ENCODE measurements around the gene KCNG2. TPM values are rescaled to one million over a fixed set of nuclear protein-coding genes. Genes with fewer than 3 reads are reported as not detected.

KCNG2 gene
- total and polyA plus RNA-seq, 2 experiments from 2014 or later = 0.13 to 0.52 TPM

DNA sequence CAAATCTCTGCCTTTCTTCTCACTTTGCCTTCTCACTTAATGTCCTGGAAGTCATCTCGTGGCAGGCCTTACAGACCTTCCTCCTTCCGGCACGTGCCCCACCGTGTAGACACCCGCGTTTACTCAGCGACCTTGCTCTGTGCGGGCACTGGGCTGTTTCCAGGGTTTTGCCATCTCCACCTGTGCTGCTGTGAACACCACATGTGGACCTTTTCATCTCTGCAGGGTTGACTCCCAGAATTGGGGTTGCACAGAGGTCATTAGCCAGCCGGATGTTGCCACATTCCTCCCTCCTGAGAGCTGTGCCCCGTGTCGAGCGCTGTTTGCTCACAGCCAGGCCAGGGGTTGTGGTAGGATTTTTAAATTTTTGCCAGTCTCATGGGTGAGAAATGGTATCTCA is 25.4 kb downstream of the KCNG2 start:
- Histone ChIP-seq H4K20me1 (replicated peaks; ENCODE audit: insufficient read depth) (no peaks in the 10 kb centered on the region), H3K4me3 (no peak overlapping the region), H3K36me3 (ENCODE audit: insufficient read depth) (no peaks in the 10 kb centered on the region), H3K9me2 (ENCODE audit: insufficient read depth) (no peaks in the 10 kb centered on the region), H3K27ac (ENCODE audit: low read depth) (no peak overlapping the region), H3F3A (replicated peaks; ENCODE audit: low read depth) (no peaks in the 10 kb centered on the region), H2AFZ (no peak overlapping the region), H3K79me2 (replicated peaks; ENCODE audit: insufficient read depth) (no peaks in the 10 kb centered on the region), H3K27me3 (ENCODE audit: insufficient read depth) (no peaks in the 10 kb centered on the region), H3K4me2 (no peak overlapping the region), H3K4me1 (ENCODE audit: insufficient read depth) (no peaks in the 10 kb centered on the region)
- ATAC-seq (no peak), DNase-seq (ENCODE audit: low spot score) (no peak)
- Mint-ChIP-seq H3K27me3 (ENCODE audit: insufficient read depth, low read depth, poor library complexity) (no peaks in the 10 kb centered on the region), H3K36me3 (ENCODE audit: low read depth) (no peaks in the 10 kb centered on the region), H3K4me3 (no peak overlapping the region), H3K27ac (no peak overlapping the region), H3K9me3 (no peaks in the 10 kb centered on the region), H3K4me1 (no peaks in the 10 kb centered on the region)
- TF ChIP-seq CREB1 (CRISPR knock-in tag; IDR thresholded peaks at IDR 0.05; ENCODE audit: low read depth) (no peak), EZH2phosphoT487 (IDR thresholded peaks at IDR 0.05; ENCODE audit: unreplicated experiment) (no peak), JUNB (IDR thresholded peaks at IDR 0.05; ENCODE audit: unreplicated experiment) (no peak), POLR2AphosphoS5 (IDR thresholded peaks at IDR 0.05; ENCODE audit: low read depth) (no peak), EZH2 (IDR thresholded peaks at IDR 0.05; ENCODE audit: low read depth, unreplicated experiment) (no peak), STAT1 (IDR thresholded peaks at IDR 0.05; ENCODE audit: unreplicated experiment) (no peak), NANOG (IDR thresholded peaks at IDR 0.05; ENCODE audit: borderline replicate concordance) (no peak), ZNF114 (CRISPR knock-in tag; IDR thresholded peaks at IDR 0.05) (no peak), ZNF331 (CRISPR knock-in tag; IDR thresholded peaks at IDR 0.05; ENCODE audit: low read depth) (no peak)
- TF ChIP-seq, protein P1, sequence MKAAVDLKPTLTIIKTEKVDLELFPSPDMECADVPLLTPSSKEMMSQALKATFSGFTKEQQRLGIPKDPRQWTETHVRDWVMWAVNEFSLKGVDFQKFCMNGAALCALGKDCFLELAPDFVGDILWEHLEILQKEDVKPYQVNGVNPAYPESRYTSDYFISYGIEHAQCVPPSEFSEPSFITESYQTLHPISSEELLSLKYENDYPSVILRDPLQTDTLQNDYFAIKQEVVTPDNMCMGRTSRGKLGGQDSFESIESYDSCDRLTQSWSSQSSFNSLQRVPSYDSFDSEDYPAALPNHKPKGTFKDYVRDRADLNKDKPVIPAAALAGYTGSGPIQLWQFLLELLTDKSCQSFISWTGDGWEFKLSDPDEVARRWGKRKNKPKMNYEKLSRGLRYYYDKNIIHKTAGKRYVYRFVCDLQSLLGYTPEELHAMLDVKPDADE (IDR thresholded peaks at IDR 0.05) = no peak
- TF ChIP-seq, protein P2, sequence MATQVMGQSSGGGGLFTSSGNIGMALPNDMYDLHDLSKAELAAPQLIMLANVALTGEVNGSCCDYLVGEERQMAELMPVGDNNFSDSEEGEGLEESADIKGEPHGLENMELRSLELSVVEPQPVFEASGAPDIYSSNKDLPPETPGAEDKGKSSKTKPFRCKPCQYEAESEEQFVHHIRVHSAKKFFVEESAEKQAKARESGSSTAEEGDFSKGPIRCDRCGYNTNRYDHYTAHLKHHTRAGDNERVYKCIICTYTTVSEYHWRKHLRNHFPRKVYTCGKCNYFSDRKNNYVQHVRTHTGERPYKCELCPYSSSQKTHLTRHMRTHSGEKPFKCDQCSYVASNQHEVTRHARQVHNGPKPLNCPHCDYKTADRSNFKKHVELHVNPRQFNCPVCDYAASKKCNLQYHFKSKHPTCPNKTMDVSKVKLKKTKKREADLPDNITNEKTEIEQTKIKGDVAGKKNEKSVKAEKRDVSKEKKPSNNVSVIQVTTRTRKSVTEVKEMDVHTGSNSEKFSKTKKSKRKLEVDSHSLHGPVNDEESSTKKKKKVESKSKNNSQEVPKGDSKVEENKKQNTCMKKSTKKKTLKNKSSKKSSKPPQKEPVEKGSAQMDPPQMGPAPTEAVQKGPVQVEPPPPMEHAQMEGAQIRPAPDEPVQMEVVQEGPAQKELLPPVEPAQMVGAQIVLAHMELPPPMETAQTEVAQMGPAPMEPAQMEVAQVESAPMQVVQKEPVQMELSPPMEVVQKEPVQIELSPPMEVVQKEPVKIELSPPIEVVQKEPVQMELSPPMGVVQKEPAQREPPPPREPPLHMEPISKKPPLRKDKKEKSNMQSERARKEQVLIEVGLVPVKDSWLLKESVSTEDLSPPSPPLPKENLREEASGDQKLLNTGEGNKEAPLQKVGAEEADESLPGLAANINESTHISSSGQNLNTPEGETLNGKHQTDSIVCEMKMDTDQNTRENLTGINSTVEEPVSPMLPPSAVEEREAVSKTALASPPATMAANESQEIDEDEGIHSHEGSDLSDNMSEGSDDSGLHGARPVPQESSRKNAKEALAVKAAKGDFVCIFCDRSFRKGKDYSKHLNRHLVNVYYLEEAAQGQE (IDR thresholded peaks at IDR 0.05; ENCODE audit: unreplicated experiment) = no peak
- TF ChIP-seq, protein P3, sequence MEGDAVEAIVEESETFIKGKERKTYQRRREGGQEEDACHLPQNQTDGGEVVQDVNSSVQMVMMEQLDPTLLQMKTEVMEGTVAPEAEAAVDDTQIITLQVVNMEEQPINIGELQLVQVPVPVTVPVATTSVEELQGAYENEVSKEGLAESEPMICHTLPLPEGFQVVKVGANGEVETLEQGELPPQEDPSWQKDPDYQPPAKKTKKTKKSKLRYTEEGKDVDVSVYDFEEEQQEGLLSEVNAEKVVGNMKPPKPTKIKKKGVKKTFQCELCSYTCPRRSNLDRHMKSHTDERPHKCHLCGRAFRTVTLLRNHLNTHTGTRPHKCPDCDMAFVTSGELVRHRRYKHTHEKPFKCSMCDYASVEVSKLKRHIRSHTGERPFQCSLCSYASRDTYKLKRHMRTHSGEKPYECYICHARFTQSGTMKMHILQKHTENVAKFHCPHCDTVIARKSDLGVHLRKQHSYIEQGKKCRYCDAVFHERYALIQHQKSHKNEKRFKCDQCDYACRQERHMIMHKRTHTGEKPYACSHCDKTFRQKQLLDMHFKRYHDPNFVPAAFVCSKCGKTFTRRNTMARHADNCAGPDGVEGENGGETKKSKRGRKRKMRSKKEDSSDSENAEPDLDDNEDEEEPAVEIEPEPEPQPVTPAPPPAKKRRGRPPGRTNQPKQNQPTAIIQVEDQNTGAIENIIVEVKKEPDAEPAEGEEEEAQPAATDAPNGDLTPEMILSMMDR (conservative IDR thresholded peaks at IDR 0.05; ENCODE audit: low read depth in 2 of 2) = no peak
- TF ChIP-seq, protein P4, sequence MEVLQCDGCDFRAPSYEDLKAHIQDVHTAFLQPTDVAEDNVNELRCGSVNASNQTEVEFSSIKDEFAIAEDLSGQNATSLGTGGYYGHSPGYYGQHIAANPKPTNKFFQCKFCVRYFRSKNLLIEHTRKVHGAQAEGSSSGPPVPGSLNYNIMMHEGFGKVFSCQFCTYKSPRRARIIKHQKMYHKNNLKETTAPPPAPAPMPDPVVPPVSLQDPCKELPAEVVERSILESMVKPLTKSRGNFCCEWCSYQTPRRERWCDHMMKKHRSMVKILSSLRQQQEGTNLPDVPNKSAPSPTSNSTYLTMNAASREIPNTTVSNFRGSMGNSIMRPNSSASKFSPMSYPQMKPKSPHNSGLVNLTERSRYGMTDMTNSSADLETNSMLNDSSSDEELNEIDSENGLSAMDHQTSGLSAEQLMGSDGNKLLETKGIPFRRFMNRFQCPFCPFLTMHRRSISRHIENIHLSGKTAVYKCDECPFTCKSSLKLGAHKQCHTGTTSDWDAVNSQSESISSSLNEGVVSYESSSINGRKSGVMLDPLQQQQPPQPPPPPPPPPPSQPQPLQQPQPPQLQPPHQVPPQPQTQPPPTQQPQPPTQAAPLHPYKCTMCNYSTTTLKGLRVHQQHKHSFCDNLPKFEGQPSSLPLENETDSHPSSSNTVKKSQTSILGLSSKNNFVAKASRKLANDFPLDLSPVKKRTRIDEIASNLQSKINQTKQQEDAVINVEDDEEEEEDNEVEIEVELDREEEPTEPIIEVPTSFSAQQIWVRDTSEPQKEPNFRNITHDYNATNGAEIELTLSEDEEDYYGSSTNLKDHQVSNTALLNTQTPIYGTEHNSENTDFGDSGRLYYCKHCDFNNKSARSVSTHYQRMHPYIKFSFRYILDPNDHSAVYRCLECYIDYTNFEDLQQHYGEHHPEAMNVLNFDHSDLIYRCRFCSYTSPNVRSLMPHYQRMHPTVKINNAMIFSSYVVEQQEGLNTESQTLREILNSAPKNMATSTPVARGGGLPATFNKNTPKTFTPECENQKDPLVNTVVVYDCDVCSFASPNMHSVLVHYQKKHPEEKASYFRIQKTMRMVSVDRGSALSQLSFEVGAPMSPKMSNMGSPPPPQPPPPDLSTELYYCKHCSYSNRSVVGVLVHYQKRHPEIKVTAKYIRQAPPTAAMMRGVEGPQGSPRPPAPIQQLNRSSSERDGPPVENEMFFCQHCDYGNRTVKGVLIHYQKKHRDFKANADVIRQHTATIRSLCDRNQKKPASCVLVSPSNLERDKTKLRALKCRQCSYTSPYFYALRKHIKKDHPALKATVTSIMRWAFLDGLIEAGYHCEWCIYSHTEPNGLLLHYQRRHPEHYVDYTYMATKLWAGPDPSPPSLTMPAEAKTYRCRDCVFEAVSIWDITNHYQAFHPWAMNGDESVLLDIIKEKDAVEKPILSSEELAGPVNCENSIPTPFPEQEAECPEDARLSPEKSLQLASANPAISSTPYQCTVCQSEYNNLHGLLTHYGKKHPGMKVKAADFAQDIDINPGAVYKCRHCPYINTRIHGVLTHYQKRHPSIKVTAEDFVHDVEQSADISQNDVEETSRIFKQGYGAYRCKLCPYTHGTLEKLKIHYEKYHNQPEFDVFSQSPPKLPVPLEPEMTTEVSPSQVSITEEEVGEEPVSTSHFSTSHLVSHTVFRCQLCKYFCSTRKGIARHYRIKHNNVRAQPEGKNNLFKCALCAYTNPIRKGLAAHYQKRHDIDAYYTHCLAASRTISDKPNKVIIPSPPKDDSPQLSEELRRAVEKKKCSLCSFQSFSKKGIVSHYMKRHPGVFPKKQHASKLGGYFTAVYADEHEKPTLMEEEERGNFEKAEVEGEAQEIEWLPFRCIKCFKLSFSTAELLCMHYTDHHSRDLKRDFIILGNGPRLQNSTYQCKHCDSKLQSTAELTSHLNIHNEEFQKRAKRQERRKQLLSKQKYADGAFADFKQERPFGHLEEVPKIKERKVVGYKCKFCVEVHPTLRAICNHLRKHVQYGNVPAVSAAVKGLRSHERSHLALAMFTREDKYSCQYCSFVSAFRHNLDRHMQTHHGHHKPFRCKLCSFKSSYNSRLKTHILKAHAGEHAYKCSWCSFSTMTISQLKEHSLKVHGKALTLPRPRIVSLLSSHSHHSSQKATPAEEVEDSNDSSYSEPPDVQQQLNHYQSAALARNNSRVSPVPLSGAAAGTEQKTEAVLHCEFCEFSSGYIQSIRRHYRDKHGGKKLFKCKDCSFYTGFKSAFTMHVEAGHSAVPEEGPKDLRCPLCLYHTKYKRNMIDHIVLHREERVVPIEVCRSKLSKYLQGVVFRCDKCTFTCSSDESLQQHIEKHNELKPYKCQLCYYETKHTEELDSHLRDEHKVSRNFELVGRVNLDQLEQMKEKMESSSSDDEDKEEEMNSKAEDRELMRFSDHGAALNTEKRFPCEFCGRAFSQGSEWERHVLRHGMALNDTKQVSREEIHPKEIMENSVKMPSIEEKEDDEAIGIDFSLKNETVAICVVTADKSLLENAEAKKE (CRISPR knock-in tag; IDR thresholded peaks at IDR 0.05) = no peak

Data from GM23338 (cell line).